IPS-NIHi7 (cell line): ENCODE measurements around the gene CLCN7.
A peak's percentile ranks its signal among the peaks of the same experiment; 100 is the strongest.
"Not testable (repeated sequence)": the region's sequence is repeated elsewhere in the genome, so short reads cannot be mapped to it uniquely, and the experiment has no call there.

Experiments
- DNase-seq: peaks from one replicate; pipeline ENCODE4 v3.0.0; 2012; ENCODE audit warnings: mixed read lengths; ENCODE audit errors: extremely low spot score

The CLCN7 gene

DNA sequence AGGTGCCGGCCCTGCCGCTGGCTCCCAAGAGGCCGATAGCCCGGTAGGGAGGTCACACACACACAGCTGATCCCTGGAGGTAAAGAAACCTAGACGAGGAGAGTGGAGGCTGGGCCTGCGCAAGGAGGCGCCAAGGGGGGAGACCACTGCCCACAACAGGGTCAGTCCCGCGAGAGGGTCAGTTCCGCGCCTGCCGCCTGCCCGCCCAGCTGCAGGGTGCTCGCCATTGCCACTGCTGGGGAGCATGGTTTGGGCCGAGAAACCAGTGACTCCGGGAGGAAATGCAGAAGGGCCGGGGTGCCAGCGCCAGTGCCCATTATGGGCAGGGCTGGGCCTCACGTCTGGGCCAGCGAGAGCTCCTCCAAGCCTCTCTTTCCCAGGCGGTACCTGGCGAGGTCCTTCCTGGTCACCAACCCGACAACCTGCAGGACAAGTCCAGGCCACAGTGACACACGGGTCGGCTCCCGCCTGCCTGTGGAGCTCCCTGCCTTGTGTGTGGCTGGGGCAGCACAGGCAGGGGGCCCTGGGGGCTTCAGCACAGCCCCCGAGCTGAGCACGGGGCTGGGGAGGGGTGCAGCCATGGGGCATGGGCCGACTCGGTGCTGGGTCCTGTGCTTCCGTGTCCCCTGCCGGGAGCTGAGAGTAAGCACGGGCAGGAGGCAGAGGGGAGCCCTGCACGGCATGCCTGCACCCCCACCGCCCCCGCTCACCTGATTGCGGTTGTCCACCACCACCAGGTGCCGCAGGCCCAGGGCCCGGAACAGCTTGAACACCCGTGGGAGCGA is 28.3 kb downstream of the CLCN7 start:
- no peak for DNase-seq

GRCh38 chr16:1445518-1446203 is 29.2 kb downstream of the CLCN7 start:
- no peak for DNase-seq

- DNase-seq = no peak
These were observed 29.9 kb downstream of the CLCN7 start for GRCh38 chr16:1444730-1445517.

DNA sequence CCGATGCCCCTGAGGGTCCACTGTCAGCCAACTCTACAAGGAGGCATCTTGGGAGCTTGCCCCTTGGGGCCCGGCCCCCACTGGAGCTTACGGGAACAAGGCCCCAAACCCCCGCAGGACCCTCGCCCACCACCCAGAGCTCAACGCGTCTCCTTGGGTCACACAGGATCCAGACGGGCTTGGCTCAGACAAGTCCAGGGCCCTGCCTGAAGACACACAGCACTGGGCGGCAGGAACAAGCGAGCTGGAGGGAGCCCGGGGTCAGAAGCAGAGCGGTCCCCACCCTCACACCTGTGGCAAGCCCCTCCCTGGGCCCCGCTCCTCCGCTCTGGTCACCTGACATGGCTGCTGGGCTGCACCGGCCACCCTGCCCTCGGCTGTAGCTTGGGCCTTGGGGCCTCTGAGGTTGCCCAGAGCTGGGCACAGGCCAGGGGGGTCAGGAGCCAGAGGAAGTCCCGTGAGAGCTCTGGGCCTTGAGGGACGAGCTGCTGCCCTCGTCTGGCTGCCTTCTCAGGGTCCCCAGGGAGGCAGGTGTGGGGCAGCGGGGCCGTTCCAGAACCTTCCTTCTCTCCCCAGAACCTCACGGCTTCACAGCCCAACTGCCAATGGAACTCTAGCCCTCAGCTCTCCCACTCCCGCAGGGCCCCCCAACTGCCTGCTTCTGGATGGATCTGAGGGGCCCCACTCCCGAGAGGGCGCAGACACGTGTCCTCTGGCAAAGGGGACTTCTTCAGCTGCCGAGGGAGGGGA is 30.7 kb downstream of the CLCN7 start, which contains the start of gene CCDC154:
CCDC154 (minus strand) TSS at position 577 of the 750 bp plus-strand sequence; CDS start at position 343, 234 bp downstream.
- DNase-seq = no peak

DNA sequence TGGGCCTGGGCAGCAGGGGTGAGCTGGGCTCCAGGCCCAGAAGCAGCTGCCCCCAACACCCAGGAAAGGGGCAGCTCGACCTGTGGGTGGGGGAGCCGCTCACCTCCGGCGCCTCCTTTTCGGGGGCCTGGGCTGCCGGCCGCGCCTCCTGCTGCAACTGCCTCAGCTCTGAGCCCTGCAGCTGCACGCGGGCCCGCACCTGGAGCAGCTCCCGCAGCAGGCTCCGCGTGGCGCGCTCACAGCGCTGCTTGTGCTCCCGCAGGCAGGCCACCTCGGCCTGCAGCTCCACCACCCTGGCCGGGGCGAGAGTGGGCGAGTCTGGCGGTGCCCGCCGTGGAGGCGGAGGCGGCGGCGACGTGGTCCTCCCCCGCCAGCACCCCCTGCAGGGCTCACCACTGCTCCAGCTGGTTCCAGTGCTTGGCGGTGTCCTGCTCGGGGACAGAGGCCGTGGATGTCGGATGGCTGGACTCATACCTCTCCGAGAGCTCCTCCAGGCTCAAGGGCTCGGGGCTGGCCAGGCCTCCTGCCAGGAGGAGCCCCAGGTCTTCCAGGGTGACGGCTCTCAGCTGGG is 31.3 kb downstream of the CLCN7 start:
- DNase-seq = no peak

DNA sequence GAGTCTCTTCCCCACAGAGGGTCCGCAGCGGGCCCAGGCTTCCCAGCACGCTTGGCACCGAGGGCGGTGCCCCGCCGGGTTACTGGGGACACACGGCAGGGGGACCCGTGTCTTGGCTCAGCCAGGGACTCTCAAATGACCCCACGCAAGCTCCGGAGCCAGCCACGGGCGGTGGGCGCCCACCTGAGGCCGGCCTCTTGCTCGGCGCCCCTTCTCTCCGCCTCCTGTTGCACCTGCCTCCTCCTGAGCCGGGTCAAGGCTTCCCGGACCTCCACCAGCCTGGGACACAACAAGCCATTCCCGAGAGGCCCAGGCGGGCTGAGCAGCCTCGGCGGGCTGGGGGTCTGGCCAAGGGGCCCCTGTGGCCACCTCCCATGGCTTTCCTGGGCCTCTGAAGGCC is 32.1 kb downstream of the CLCN7 start:
- no peak for DNase-seq

DNA sequence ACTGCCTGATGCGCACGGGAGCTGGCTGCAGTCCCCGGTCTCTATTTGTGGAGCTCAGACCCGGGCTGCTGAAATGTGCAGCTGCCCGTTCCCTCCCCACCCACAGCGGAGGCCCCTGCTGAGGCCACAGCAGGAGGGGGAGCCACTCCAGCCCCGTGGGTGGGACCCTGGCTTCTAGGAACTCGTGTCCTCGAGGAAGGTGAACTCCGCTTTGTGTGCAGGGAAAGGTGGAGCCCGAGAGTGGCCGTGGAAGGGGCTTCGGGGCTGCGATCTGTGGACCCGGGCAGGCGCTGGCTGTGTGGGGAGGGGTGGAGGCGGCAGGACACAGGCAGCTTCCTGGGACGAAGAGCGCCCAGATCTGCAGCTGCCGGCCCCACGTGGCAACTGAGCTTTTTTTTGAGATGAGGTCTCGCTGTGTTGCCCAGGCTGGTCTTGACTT is 33.4 kb downstream of the CLCN7 start:
- no peak for DNase-seq

DNA sequence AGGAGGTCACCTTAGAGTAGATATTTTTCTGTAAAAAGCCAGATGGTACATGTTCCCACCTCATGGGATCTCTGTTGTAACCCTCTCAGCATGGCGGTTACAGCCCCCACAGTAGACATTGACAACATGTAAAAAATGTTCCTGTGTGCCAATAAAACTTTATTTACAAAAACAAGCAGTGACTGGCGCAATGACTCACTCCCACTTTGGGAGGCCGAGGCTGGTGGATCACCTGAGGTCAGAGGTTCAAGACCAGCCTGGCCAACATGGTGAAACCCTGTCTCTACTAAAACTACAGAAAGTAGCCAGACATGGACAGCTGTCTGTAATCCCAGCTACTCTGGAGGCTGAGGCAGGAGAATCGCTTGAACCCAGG is 35.1 kb downstream of the CLCN7 start:
- not testable (repeated sequence) for DNase-seq

DNA sequence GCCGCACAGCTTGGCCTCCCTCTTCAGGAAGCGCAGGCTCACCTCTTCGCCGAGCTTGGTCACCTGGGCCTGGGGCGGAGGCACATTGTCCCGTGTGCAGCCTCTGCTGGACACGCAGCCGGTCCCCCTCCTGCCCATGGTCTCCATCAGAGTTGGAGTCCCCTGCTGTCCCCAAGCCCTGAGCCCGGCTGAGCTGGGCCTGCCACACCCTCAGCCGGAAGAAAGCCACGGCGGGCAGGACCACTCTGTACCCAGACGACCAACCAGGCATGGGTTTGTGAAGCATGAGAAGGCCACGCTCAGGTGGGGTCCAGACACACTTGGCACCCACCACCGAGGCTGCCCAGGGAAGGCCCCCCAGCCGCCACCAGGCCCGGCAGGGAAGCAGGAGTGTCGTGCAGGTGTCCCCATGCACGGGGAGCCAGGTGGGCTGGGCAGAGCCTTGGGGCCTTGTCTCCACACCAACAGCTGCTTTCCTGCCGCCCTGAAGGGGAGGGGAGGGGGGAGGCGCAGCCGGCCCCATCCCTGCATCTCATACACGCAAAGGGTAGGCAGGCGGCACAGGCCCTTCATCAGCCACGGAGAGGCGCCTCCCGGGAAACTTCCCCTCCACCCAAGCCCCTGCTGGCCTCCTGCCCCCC is 35.6 kb downstream of the CLCN7 start:
- no peak for DNase-seq

GRCh38 chr16:1438229-1439057 is 36.4 kb downstream of the CLCN7 start:
- DNase-seq = no peak

DNA sequence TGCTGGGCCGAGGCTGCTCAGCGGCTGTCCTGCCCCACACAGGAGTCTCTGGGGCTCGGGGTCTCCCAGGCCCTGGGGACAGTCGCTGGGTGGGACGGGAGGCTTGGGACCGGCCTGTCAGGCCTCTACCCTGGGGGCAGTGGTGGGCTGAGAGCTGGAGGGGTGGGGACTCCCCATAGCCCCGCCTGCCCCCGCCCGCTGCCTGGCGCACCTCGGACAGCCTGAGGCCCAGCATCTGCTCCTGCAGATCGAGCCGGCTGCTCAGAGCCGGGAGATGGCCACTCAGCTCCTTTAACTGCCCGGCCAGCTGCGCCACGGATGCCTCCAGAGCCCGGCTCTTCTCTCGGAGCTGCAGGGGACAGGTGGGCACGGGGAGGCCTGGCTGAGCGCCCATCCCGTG is 37.2 kb downstream of the CLCN7 start:
- no peak for DNase-seq

DNA sequence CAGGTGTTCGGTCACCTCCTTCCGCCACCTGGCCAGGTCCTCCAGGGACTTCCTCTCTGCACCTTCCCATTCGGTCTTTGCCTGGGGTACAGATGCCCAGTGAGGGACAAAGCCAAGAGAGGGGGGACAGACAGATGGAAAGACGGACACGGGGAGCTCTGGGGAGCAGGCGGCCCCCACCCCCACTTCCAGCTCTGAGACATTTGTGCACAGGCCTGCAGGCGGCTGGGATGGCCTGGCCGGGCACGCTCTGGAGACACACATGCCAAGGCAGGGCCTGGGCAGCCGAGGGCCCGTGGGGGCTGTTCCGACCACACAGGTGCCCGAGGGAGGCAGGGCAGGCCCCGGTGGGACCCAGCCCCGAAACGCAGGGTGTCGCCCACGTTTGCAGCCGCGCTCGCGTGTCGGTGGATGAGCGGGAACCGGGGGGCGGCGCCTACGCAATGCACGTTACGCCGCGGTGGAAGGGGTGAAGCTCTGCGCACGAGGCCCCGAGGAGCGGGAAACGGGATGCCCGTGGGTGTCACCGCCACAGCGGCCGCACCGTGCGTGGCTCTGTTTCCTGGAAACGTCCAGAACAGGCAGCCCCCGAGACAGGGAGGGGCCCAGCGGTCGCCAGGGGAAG is 38.0 kb downstream of the CLCN7 start:
- DNase-seq = no peak

GRCh38 chr16:1435921-1436697 is 38.7 kb downstream of the CLCN7 start:
- DNase-seq = peak; percentile 53

- DNase-seq = no peak
These were observed 39.9 kb downstream of the CLCN7 start for GRCh38 chr16:1434644-1435592.

- no peak for DNase-seq
These were observed 41.1 kb downstream of the CLCN7 start for GRCh38 chr16:1433756-1434155.

DNA sequence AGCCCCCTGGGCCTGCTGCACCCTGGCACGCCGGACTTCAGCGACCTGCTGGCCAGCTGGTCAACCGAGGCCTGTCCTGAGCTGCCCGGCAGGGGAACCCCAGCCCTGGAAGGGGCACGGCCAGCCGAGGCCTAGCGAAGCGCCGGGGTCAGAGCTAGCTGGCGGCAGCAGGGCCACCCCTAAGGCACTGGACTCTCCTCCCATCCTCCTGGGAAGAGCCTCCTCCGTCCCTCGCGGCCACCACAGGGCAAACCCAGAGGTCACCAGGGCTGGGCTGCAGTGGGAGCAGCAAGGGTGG is 41.6 kb downstream of the CLCN7 start:
- DNase-seq = no peak

DNA sequence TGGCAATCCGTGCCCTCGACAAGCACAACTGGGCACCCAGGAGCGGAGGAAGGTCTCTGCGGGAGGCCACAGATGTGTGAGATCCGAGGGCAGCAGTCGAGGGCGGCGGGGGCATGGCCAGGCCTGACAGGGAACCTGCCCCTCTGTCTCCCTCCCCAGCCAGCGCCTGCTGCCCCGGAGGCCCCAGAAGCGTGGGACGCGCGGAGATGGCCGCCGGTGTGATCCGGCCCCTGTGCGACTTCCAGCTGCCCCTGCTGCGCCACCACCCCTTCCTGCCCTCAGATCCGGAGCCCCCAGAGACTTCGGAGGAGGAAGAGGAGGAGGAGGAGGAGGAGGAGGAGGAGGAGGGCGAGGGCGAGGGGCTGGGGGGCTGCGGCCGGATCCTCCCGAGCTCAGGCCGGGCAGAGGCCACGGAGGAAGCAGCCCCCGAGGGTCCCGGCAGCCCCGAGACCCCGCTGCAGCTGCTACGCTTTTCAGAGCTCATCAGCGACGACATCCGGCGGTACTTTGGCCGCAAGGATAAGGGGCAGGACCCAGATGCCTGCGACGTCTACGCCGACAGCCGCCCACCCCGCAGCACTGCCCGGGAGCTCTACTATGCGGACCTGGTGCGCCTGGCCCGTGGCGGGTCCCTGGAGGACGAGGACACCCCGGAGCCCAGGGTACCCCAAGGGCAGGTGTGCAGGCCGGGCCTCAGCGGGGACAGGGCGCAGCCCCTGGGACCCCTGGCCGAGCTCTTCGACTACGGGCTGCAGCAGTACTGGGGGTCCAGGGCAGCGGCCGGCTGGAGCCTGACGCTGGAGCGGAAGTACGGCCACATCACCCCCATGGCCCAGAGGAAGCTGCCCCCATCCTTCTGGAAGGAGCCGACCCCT is 42.2 kb downstream of the CLCN7 start:
- DNase-seq = no peak
